OCI-LY3 (cell line): ENCODE data around the gene IQSEC1.
A peak's percentile ranks its signal among the peaks of the same experiment; 100 is the strongest.

Source experiments
- H2AFZ ChIP-seq: fragments of 200-600, 300-600 bp; shearing (Covaris generic); 2 replicates; pipeline ENCODE4 v1.6.0; 2014; ENCODE audit warnings: antibody characterized with exemption, low read depth, low read length
- H3K27ac ChIP-seq: fragments of 200-600, 300-600 bp; sonication (generic); 2 replicates; pipeline ENCODE4 v1.5.1; 2014; ENCODE audit warnings: mild to moderate bottlenecking, low read length, moderate library complexity, mixed read lengths
- H3K27me3 ChIP-seq: fragments of 200-600, 300-600 bp; sonication (generic); 2 replicates; pipeline ENCODE4 v1.6.1; 2014; ENCODE audit warnings: low read depth, low read length, mixed read lengths
- H3K36me3 ChIP-seq: fragments of 200-600, 300-600 bp; sonication (generic); replicated peaks from 2 replicates; pipeline ENCODE3; 2014; ENCODE audit warnings: low read depth, low read length, mixed read lengths
- H3K4me1 ChIP-seq: fragments of 300-600, 200-600 bp; sonication (generic); 2 replicates; pipeline ENCODE4 v1.6.1; 2014; ENCODE audit warnings: low read length, mixed read lengths
- H3K4me2 ChIP-seq: fragments of 200-600, 300-600 bp; sonication (generic); 2 replicates; pipeline ENCODE4 v1.6.1; 2014; ENCODE audit warnings: low read length, mixed read lengths
- H3K4me3 ChIP-seq: fragments of 300-600, 200-600 bp; sonication (generic); 2 replicates; pipeline ENCODE4 v1.5.1; 2014; ENCODE audit warnings: antibody characterized with exemption, mild to moderate bottlenecking, low read length, moderate library complexity
- H3K79me2 ChIP-seq: fragments of 300-600, 200-600 bp; shearing (Covaris generic); 2 replicates; pipeline ENCODE4 v1.6.1; 2014; ENCODE audit warnings: mild to moderate bottlenecking, low read length, mixed read lengths
- H3K9ac ChIP-seq: fragments of 300-600, 200-600 bp; shearing (Covaris generic); 2 replicates; pipeline ENCODE4 v1.6.0; 2014; ENCODE audit warnings: mild to moderate bottlenecking, low read length, moderate library complexity
- H3K9me3 ChIP-seq: fragments of 200-600, 300-600 bp; shearing (Covaris generic); 2 replicates; pipeline ENCODE4 v1.6.1; 2014; ENCODE audit warnings: low read length, mixed read lengths; ENCODE audit not compliant: insufficient read depth
- H4K20me1 ChIP-seq: fragments of 200-600, 300-600 bp; sonication (generic); 2 replicates; pipeline ENCODE4 v1.6.1; 2016; ENCODE audit warnings: low read length, mixed read lengths; ENCODE audit not compliant: insufficient read depth
- CTCF ChIP-seq: fragments of 200-600, 300-600 bp; sonication (generic); IDR thresholded peaks from 2 replicates; pipeline ENCODE4 v1.5.1; 2014; ENCODE audit warnings: antibody characterized with exemption, low read length, low read depth
- EZH2phosphoT487 ChIP-seq: fragments of 200-600 bp; shearing (Covaris generic); IDR thresholded peaks from 2 replicates; pipeline ENCODE4 v1.6.1; 2018; ENCODE audit warnings: antibody characterized with exemption, mixed run types, low read depth

Gene IQSEC1

GRCh38 chr3:13112521-13113345, 39.5 kb upstream of the IQSEC1 start:
- Histone ChIP-seq H3K4me3 (peak overlapping the region; percentile 67), H2AFZ (peak overlapping the region; percentile 39), H4K20me1 (no peaks in the 10 kb centered on the region), H3K9me3 (no peaks in the 10 kb centered on the region), H3K36me3 (no peaks in the 10 kb centered on the region), H3K79me2 (no peaks in the 10 kb centered on the region), H3K4me2 (peak overlapping the region; percentile 77), H3K27ac (peak overlapping the region; percentile 88; the same call in 1 of the 2 replicates), H3K9ac (peak overlapping the region; percentile 16; the same call in 1 of the 2 replicates), H3K27me3 (peaks cover 12% of the 10 kb centered on the region; the same call in 1 of the 2 replicates), H3K4me1 (peaks cover 44% of the 10 kb centered on the region)
- TF ChIP-seq EZH2phosphoT487 = no peak
- no peak for TF ChIP-seq CTCF

GRCh38 chr3:13111873-13112520, 38.8 kb upstream of the IQSEC1 start:
- Histone ChIP-seq H3K9me3 (no peaks in the 10 kb centered on the region), H3K9ac (peak overlapping the region; percentile 61), H3K4me3 (peak overlapping the region; percentile 67), H2AFZ (peak overlapping the region; percentile 39), H4K20me1 (no peaks in the 10 kb centered on the region), H3K36me3 (no peaks in the 10 kb centered on the region), H3K27ac (peak overlapping the region; percentile 88), H3K4me2 (peak overlapping the region; percentile 77), H3K4me1 (peaks cover 44% of the 10 kb centered on the region), H3K27me3 (peaks cover 12% of the 10 kb centered on the region; the same call in 1 of the 2 replicates), H3K79me2 (no peaks in the 10 kb centered on the region)
- no peak for TF ChIP-seq EZH2phosphoT487
- TF ChIP-seq CTCF = no peak

- Histone ChIP-seq H3K4me1 (peaks cover 44% of the 10 kb centered on the region), H4K20me1 (no peaks in the 10 kb centered on the region), H3K36me3 (no peaks in the 10 kb centered on the region), H3K79me2 (no peaks in the 10 kb centered on the region), H3K4me3 (peak overlapping the region; percentile 67), H3K27me3 (peaks cover 10% of the 10 kb centered on the region; the same call in 1 of the 2 replicates), H3K27ac (peak overlapping the region; percentile 88), H3K9me3 (no peaks in the 10 kb centered on the region), H3K4me2 (peak overlapping the region; percentile 77), H2AFZ (peak overlapping the region; percentile 39), H3K9ac (peak overlapping the region; percentile 61)
- TF ChIP-seq EZH2phosphoT487 = no peak
- TF ChIP-seq CTCF = no peak
These were observed 38.1 kb upstream of the IQSEC1 start for GRCh38 chr3:13111173-13111872.

- TF ChIP-seq EZH2phosphoT487 (no peak), CTCF (no peak)
- Histone ChIP-seq H2AFZ (peak overlapping the region; percentile 39), H3K9me3 (no peaks in the 10 kb centered on the region), H3K36me3 (no peaks in the 10 kb centered on the region), H3K4me3 (peak overlapping the region; percentile 67), H3K27ac (peak overlapping the region; percentile 88), H3K27me3 (peaks cover 6% of the 10 kb centered on the region; the same call in 1 of the 2 replicates), H3K9ac (peak overlapping the region; percentile 61), H3K79me2 (no peaks in the 10 kb centered on the region), H4K20me1 (no peaks in the 10 kb centered on the region), H3K4me1 (peaks cover 44% of the 10 kb centered on the region), H3K4me2 (peak overlapping the region; percentile 77)
These were observed 37.5 kb upstream of the IQSEC1 start for GRCh38 chr3:13110678-13111116.
